GM21423 (cell line): ENCODE results near the gene GPX2.
A peak's percentile ranks its signal among the peaks of the same experiment; 100 is the strongest.
"Not testable (repeated sequence)": the region's sequence is repeated elsewhere in the genome, so short reads cannot be mapped to it uniquely, and the experiment has no call there.

ENCODE experiments used
- ATAC-seq: cut with Tn5 transposase; IDR thresholded peaks from one replicate; pipeline ENCODE4 v1.9.1; 2021; ENCODE audit warnings: mild to moderate bottlenecking, moderate library complexity; ENCODE audit not compliant: unreplicated experiment

The GPX2 gene

DNA sequence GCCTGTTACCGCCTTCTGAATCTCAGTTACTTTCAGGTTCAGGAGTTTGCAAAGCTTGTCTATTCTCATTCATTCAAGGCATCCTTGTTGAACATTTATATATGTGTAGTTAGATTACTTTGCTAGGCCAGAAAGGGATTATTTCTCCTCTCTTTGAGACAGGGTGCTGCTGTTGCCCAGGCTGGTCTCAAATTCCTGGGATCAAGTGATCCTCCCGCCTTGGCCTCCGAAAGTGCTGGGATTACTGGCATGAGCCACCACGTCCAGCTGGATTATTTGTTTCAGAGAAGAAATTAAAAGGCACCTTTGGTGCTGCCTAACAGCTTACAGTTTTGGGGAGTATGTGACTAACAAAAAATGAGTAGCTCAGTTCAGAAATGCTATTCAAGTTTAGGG, 27.5 kb downstream of the GPX2 start:
- no peak for ATAC-seq

DNA sequence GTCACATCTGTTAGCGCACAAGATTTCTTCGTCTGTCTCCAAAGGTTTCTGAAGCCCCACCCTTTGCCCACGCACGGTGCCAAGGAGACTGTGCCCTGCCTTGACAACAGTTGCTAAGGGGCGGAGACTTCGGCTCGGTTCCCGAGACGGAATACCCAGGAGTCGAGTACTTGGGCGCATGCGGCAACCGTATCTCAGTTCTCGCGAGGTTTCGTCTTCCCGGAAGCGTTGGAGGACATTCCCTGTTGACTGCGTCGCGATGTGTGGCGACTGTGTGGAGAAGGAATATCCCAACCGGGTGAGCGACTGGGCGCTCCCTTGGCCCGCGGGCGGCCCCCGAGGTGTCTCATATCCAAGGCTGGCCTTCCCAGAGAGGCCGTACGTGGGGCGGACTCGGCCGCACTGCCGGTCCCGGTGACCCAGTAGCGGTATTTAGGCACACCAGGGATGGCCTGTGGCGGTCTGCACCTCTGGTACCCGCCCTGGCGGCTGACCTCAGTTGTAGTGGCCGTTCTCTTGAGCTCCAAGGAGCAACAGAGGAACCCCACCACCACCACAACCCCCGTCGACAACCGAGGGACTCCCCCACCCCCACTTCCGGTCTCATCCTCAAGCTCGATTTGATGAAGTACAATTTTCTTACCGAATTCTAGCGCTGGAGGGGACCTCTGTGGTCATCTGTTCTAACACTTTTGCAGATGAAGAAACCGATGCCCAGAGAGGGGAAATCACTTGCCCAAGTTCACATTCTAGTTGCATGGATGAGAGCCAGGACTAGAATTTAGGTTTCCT, 28.1 kb downstream of the GPX2 start, which contains the start of gene CHURC1:
Gene CHURC1, plus strand, starts transcription at position 219 of the 792 bp plus-strand sequence. Its CDS starts 41 bp downstream, at position 260.
- peak; percentile 97 for ATAC-seq

DNA sequence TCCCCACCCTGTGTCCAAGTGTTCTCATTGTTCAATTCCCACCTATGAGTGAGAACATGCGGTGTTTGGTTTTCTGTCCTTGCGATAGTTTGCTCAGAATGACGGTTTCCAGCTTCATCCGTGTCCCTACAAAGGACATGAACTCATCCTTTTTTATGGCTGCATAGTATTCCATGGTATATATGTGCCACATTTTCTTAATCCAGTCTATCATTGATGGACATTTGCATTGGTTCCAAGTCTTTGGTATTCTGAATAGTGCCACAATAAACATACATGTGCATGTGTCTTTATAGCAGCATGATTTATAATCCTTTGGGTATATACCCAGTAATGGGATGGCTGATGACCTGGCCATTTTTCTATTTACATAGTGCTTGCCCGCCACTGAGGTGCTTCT, 29.1 kb downstream of the GPX2 start:
- ATAC-seq, result not testable (repeated sequence)

DNA sequence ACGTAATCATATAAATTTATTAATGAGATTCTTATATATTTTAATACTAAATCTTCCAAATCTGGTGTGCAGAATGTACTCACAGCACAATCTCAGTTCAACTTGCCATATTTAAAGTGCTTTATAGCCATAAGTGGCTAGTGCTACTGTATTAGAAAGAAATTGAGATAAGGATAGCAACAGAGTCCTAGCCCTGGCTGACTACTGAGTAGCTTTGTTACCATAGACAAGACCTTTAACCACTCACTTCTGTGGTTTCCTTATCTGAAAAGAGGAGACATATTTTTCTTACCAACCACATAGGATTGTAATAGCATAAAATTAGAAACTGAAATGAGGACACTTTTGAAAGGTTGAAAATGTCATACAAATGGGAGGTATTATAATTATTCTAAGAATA, 30.3 kb downstream of the GPX2 start:
- ATAC-seq, result no peak

DNA sequence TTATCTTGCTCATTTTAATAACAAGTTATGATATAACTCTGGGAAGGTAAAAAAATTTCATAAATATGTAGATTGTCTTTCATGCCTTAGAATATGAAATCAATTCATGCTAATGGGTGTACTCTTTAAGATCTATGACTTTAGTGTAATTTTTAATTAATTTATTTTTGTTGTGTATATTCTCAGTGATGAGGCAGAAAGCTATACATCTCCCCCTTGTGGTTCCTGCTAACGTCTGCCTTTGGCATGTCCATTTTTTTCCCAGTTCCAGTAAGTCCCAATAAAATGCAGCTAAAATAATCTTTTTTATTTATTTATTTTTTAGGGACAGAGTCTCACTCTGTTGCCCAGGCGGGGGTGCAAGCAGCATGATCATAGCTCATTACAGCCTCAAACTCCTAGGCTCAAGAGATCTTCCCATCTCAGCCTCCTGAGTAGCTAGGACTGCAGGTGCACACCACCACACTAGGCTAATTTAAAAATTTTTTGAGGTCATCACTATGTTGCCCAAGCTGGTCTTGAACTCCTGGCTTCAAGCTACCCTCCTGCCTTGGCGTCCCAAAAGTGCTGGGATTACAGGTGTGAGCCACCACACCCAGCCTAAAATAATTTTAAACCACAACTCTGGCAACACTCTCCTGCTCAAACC, 31.6 kb downstream of the GPX2 start:
- no peak for ATAC-seq

DNA sequence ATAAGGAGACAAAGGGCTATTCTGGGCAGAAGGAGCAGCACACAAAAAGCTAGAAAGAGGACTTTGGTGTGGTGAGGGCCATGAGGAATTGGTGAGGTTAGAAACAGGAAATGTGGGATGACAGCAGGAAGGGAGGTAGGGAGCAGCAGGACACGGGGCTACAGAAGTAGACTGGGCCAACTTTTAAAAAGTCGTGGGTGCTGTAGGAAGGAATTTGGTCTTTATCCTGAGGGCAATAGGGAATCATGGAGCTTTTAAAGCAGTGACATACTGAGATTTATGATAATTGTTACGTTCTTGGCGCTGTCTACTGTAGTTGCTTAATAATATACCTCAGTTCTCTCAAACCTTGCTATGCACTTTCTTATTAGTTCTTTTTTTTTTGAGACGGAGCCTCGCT, 36.5 kb downstream of the GPX2 start:
- ATAC-seq, result no peak

DNA sequence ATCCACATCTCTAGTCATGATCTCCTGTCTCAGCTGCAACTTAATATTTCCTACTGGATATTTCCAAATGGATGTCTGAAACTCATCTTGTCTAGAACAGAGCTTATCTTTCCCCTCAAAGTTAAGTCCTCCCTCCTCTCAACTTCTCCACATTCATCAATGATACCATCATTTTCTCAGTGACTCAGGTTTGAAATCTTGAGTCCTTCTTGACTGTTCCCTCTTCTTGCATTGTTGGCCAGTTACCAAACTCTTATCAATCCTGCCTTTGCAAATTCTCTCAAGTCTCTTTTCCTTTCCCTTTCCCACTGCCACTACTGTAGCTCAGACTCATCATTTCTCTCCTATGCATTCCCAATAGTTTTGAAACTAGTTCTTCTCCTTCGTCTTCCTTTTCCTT, 42.6 kb downstream of the GPX2 start:
- no peak for ATAC-seq

DNA sequence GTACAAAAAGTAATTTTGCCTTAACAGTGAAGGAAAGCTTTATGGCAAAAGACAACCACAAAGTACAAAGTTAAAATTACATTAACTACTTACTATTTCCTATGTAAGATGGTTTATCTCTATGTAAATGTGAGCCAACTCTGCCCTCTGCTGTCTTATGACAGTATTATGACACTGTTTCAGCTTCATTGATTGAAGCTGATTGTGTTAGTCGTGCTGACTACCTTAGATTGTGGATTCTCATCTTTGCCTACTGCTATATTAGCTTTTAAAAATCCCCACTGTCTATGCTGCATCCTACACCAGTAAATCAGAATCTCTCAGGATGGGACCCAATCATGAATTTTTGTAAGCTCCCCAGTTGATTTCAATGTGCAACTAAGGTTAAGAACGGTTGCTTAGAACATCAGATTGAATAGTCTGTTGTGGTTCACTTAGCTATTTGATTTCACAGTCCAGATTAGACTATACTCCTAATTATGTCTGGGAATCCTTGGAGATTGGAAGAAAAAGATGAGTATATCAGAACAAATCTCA, 50.6 kb downstream of the GPX2 start:
- no peak for ATAC-seq

DNA sequence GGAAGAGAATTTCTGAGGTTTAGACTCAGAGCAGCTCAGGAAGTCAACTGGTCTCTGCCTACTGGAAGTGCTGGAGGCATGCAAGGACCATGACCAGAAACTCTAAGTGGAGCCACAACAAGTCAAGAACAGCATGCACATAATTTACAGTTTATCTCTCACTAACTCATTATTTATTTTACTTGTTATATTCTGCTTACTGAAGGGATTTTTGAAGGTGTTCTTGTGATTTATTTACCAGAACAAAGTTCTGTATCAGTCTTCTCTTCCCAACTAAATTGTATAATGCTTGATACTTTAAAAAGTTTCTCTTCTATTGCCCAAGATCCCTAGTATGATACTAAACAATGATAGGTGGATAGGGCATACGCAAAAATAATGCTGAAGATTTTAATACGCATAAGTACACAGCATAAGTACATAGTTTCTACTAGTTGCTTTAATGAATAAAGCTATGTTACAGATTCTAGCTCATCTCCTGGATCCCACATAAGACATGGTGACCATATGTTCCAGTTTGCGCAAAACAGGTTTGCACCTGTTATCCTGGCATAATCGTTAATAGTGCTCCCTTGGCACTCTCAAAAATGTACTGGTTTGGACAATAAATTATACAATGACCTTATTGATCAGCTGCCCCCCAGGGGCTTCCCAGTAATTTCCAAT, 51.2 kb downstream of the GPX2 start:
- no peak for ATAC-seq

DNA sequence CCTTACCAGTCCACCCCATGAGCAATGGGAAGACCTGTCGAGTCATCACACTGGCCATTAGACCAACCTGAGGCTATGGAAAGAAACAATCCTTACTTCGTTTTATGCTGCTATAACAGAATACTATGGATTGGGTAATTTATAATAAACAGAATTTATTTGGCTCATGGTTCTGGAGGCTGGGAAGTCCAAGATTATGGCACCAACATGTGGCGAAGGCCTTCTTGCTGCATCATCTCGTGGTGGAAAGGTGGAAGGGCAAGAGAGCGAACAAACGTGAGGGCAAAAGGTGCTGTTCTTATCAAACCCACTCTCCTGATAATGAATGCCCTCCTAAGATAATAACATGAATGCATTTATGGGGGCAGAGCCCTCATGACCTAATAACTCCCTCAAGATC, 53.2 kb downstream of the GPX2 start:
- no peak for ATAC-seq
